Endothelial cell of umbilical vein (primary cell): ENCODE results near the gene CLEC16A. TPM values are rescaled to one million over a fixed set of nuclear protein-coding genes. Genes with fewer than 3 reads are reported as not detected.

Experiments
- BruUV-seq: library from RNA; stranded (reverse); fragments of 400-500 nt; replicated peaks from 2 replicates; lab custom pipeline; 2021; lab: Mats Ljungman, UMichigan
- CTCF ChIA-PET: fragments of 300-600, 350-600 bp; sonication (Branson Sonifier 250); formaldehyde crosslinking; loops from one replicate; lab custom pipeline; 2021; ENCODE audit warnings: antibody characterized with exemption, inconsistent platforms; lab: Charles Lee
- POLR2A ChIA-PET: fragments of 300-600, 350-600 bp; sonication (Branson Sonifier 250); formaldehyde crosslinking; loops from one replicate; lab custom pipeline; 2021; ENCODE audit warnings: antibody characterized with exemption, inconsistent platforms; lab: Charles Lee
- DNase-seq: peaks from one replicate; pipeline ENCODE4 v3.0.0-alpha.2; 2011; ENCODE audit warnings: low read depth, low spot score
- FAIRE-seq: peaks from 2 replicates; lab custom pipeline; 2011; peaks lifted over from hg19 to GRCh38; lab: Jason Lieb, UNC
- H2AFZ ChIP-seq: 2 replicates; pipeline ENCODE4 v1.6.0; 2012; ENCODE audit warnings: low read depth, low read length, control low read depth, inconsistent platforms
- H3K27ac ChIP-seq: 2 replicates; pipeline ENCODE4 v1.5.1; 2011; ENCODE audit warnings: low read depth, mild to moderate bottlenecking, control low read depth, low read length, moderate library complexity; ENCODE audit not compliant: insufficient read depth
- H3K27me3 ChIP-seq, 2 experiments: 2 replicates each; pipeline versions ENCODE4 v1.6.0 to v1.6.1; 2011; ENCODE audit warnings: low read length in 2 of 2, mixed read lengths in 1 of 2; ENCODE audit not compliant: control insufficient read depth in 2 of 2, insufficient read depth in 2 of 2
- H3K36me3 ChIP-seq, 2 experiments: 2 replicates in 1 of 2; 3 replicates in 1 of 2; pipeline ENCODE4 v1.5.1; 2011; ENCODE audit warnings: low read length in 2 of 2, mild to moderate bottlenecking in 1 of 2, moderate library complexity in 1 of 2; ENCODE audit not compliant: control insufficient read depth in 2 of 2, insufficient read depth in 2 of 2; ENCODE audit errors: extremely low read depth in 1 of 2
- H3K4me1 ChIP-seq: 3 replicates; pipeline ENCODE4 v1.5.1; 2011; ENCODE audit warnings: mild to moderate bottlenecking, low read length; ENCODE audit not compliant: control insufficient read depth, insufficient read depth; ENCODE audit errors: extremely low read depth
- H3K4me2 ChIP-seq: 2 replicates; pipeline ENCODE4 v1.6.1; 2011; ENCODE audit warnings: low read length, control low read depth, mixed read lengths; ENCODE audit not compliant: insufficient read depth
- H3K4me3 ChIP-seq, 3 experiments: fragments of 200-600 bp in 1 of 3; sonication (generic), shearing (Covaris generic) in 1 of 3; replicated peaks in 1 of 3; 2 replicates each; pipeline ENCODE4 v1.5.1; 2011 to 2016; ENCODE audit warnings: control low read depth in 3 of 3, low read length in 3 of 3, mild to moderate bottlenecking in 2 of 3, inconsistent platforms in 1 of 3, low read depth in 1 of 3, moderate library complexity in 1 of 3; ENCODE audit not compliant: insufficient read depth in 1 of 3
- H3K79me2 ChIP-seq: 2 replicates; pipeline ENCODE4 v1.6.0; 2012; ENCODE audit warnings: low read length, inconsistent platforms; ENCODE audit not compliant: control insufficient read depth, insufficient read depth
- H3K9ac ChIP-seq: replicated peaks from 2 replicates; pipeline ENCODE3; 2011; ENCODE audit warnings: low read length, control low read depth; ENCODE audit not compliant: insufficient read depth; ENCODE audit errors: extremely low read depth
- H3K9me1 ChIP-seq: replicated peaks from 3 replicates; pipeline ENCODE4 v1.6.0; 2011; ENCODE audit warnings: mild to moderate bottlenecking, low read length; ENCODE audit not compliant: control insufficient read depth, insufficient read depth; ENCODE audit errors: extremely low read depth
- H3K9me3 ChIP-seq: replicated peaks from 2 replicates; pipeline ENCODE4 v1.5.1; 2012; ENCODE audit warnings: low read length, inconsistent platforms; ENCODE audit not compliant: control insufficient read depth, insufficient read depth
- H4K20me1 ChIP-seq: replicated peaks from 2 replicates; pipeline ENCODE3; 2011; ENCODE audit warnings: mild to moderate bottlenecking, low read length; ENCODE audit not compliant: control insufficient read depth, insufficient read depth; ENCODE audit errors: extremely low read depth
- EZH2 ChIP-seq: IDR thresholded peaks from 2 replicates; pipeline ENCODE4 v1.6.1; 2012; ENCODE audit warnings: borderline replicate concordance, low read depth, mild to moderate bottlenecking, moderate library complexity, low read length, inconsistent platforms; ENCODE audit not compliant: severe bottlenecking
- FOS ChIP-seq: IDR thresholded peaks from 2 replicates; pipeline ENCODE4 v1.6.1; 2011; ENCODE audit warnings: mild to moderate bottlenecking, low read length, moderate library complexity, borderline replicate concordance; ENCODE audit not compliant: insufficient read depth
- GATA2 ChIP-seq: IDR thresholded peaks from 2 replicates; pipeline ENCODE4 v1.7.0; 2011; ENCODE audit warnings: low read depth, mild to moderate bottlenecking, moderate library complexity, mixed read lengths, low read length; ENCODE audit not compliant: insufficient read length, insufficient read depth
- JUN ChIP-seq: IDR thresholded peaks from 2 replicates; pipeline ENCODE4 v1.6.1; 2011; ENCODE audit warnings: borderline replicate concordance, low read depth; ENCODE audit not compliant: insufficient read length, insufficient read depth
- MYC ChIP-seq: IDR thresholded peaks from one replicate; pipeline ENCODE4 v1.6.1; 2011; ENCODE audit warnings: mild to moderate bottlenecking, low read depth, low read length
- POLR2A ChIP-seq: IDR thresholded peaks from 2 replicates; pipeline ENCODE4 v1.6.1; 2012; ENCODE audit warnings: low read depth, mild to moderate bottlenecking, control low read depth, low read length
- POLR2AphosphoS5 ChIP-seq: IDR thresholded peaks from 2 replicates; pipeline ENCODE4 v1.6.1; 2012; ENCODE audit warnings: low read depth, mild to moderate bottlenecking, control low read depth, low read length, moderate library complexity; ENCODE audit not compliant: insufficient read depth
- dilution Hi-C: fragments of 300-500 bp; cut with MboI; formaldehyde crosslinking; loops from one replicate; pipeline ENCODE4 v1.15.0; 2019; ENCODE audit warnings: low sequenced_read_pairs; ENCODE audit not compliant: extremely low pct_ligation_motif_present
- intact Hi-C: fragments of 100-400 bp; cut with micrococcal nuclease; formaldehyde crosslinking; loops from one replicate; pipeline ENCODE4 v1.10.0; 2022
- polyA plus RNA-seq, 4 experiments: library from polyadenylated mRNA; depleted of rRNA in 3 of 4; stranded (reverse) in 3 of 4; unstranded in 1 of 4; fragments of >200 nt; gene quantifications; 2 replicates each; pipeline versions ENCODE4 v1.2.1 to v1.2.3, GENCODE V29; 2011 to 2012; ENCODE audit warnings: missing spikeins in 1 of 4
- total RNA-seq: library from RNA; stranded (reverse); gene quantifications from 2 replicates; pipeline ENCODE4 v1.2.3, GENCODE V29; 2021
- TF ChIP-seq, protein P1 (sequence below), 2 donors: IDR thresholded peaks; 1 replicate in 1 of 2; 2 replicates in 1 of 2; pipeline ENCODE4 v1.5.1; 2011; ENCODE audit warnings: low read length in 2 of 2, mild to moderate bottlenecking in 2 of 2, moderate library complexity in 2 of 2, control low read depth in 1 of 2, inconsistent platforms in 1 of 2, low read depth in 1 of 2; ENCODE audit not compliant: insufficient read depth in 1 of 2; ENCODE audit errors: extremely low read depth in 1 of 2
- TF ChIP-seq, protein P2 (sequence below): IDR thresholded peaks from 2 replicates; pipeline ENCODE4 v1.6.1; 2011; ENCODE audit not compliant: insufficient read depth, insufficient read length

Gene CLEC16A
- total and polyA plus RNA-seq, 2 donors (not counting 3 experiments of a cell fraction or from before 2014, with no cell fraction given): 11.4 to 23.3 TPM

DNA sequence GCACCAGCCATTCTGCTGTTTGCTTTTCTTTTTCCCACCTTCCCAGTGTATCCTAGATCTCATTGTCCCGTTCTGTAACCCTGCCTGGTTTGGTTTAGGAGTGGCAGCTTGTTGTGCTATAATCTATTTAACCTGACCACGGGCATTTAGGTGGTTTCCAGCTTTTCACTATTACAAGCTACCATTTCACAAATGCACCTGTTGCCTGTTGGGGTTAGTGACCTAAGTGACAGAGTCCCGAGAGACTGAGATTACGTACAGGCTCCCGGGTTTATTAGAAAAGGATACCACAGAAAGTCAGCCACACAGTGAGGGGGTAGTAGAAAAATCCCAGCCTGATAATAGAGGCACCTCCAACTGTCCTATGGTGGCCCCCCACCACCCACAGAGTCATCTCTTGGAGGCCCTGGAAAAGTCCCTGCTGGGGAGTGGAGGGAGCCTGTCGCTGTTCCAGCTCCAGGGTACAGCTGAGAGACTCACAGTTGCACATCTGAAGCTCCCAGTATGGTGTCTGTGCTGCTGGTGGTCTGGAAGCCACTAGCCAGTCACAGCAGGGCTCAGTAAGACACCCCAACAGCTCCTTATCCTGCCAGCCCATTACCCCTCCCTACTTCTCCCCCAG is 21.2 kb downstream of the CLEC16A start:
- H3K9me3 ChIP-seq: no peaks in the 10 kb centered on the region
- no peak overlapping the region for H3K4me2 ChIP-seq
- peaks cover 4 to 6% of the 10 kb centered on the region in 2 experiments for H3K36me3 ChIP-seq
- H3K9ac ChIP-seq: no peak overlapping the region
- BruUV-seq: no TSS peak
- H2AFZ ChIP-seq: no peak overlapping the region
- no peaks in the 10 kb centered on the region for H3K4me1 ChIP-seq
- intact Hi-C loops: no loop called here
- no peaks in the 10 kb centered on the region for H3K27me3 ChIP-seq
- POLR2A ChIA-PET: interaction anchor here (3.6 kb wide), 1 partner anchor 290 kb away, joined by 22 read pairs; the partner anchor contains the start of gene SOCS1
- H3K9me1 ChIP-seq: no peaks in the 10 kb centered on the region
- H3K27ac ChIP-seq: no peak overlapping the region
- no peaks in the 10 kb centered on the region for H4K20me1 ChIP-seq
- no peaks in the 10 kb centered on the region for H3K79me2 ChIP-seq
- CTCF ChIA-PET: interaction anchor here (1.9 to 12.3 kb wide), 3 partner anchors 12 to 392 kb away, joined by 5 to 347 read pairs (median 70); partner anchors contain the start of gene SOCS1
- no peak for TF ChIP-seq POLR2AphosphoS5
- TF ChIP-seq EZH2: no peak
- no peak for TF ChIP-seq POLR2A
- TF ChIP-seq, protein P1, sequence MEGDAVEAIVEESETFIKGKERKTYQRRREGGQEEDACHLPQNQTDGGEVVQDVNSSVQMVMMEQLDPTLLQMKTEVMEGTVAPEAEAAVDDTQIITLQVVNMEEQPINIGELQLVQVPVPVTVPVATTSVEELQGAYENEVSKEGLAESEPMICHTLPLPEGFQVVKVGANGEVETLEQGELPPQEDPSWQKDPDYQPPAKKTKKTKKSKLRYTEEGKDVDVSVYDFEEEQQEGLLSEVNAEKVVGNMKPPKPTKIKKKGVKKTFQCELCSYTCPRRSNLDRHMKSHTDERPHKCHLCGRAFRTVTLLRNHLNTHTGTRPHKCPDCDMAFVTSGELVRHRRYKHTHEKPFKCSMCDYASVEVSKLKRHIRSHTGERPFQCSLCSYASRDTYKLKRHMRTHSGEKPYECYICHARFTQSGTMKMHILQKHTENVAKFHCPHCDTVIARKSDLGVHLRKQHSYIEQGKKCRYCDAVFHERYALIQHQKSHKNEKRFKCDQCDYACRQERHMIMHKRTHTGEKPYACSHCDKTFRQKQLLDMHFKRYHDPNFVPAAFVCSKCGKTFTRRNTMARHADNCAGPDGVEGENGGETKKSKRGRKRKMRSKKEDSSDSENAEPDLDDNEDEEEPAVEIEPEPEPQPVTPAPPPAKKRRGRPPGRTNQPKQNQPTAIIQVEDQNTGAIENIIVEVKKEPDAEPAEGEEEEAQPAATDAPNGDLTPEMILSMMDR (IDR thresholded peaks at IDR 0.05; ENCODE audit: extremely low read depth in 1 of 2, insufficient read depth in 1 of 2, low read depth in 1 of 2, low read length in 2 of 2): no peak
- no peak for TF ChIP-seq JUN
- TF ChIP-seq MYC: no peak
- TF ChIP-seq, protein P2, sequence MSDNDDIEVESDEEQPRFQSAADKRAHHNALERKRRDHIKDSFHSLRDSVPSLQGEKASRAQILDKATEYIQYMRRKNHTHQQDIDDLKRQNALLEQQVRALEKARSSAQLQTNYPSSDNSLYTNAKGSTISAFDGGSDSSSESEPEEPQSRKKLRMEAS: no peak
- no peak for TF ChIP-seq GATA2
- no peak for TF ChIP-seq FOS
- DNase-seq: no peak
- dilution Hi-C loops: no loop called here
- no peak overlapping the region for H3K4me3 ChIP-seq
- FAIRE-seq: no peak
